K562 (cell line): Measurements from ENCODE around the gene ARHGEF40. TPM values are rescaled to one million over a fixed set of nuclear protein-coding genes. Genes with fewer than 3 reads are reported as not detected.

Experiments used
- ATAC-seq: fragments of 200-7000 bp; cut with Tn5 transposase; 3 replicates; pipeline ENCODE4 v1.9.1; 2020; ENCODE audit warnings: moderate library complexity
- BruUV-seq: library from RNA; stranded (reverse); fragments of 400-500 nt; replicated peaks from 2 replicates; lab custom pipeline; 2021; lab: Mats Ljungman, UMichigan
- CTCF ChIA-PET: fragments of 300-600 bp; formaldehyde crosslinking; extraction: SDS; loops from one replicate; lab custom pipeline; 2021; ENCODE audit warnings: low intra/inter-chr PET ratio; lab: Yijun Ruan, JAX
- POLR2A ChIA-PET: fragments of 300-600, 350-650 bp; sonication (Branson Sonifier 250); formaldehyde crosslinking; extraction: SDS; loops from one replicate; lab custom pipeline; 2021; ENCODE audit warnings: antibody characterized with exemption, inconsistent platforms; lab: Yijun Ruan, JAX
- DNase-seq, 4 experiments: peaks; one replicate each; pipeline versions ENCODE4 v3.0.0 to v3.0.0-alpha.2; 2011 to 2018; ENCODE audit warnings: low spot score in 3 of 4, mixed read lengths in 3 of 4; ENCODE audit errors: extremely low read depth in 1 of 4
- FAIRE-seq: peaks from 2 replicates; lab custom pipeline; 2011; peaks lifted over from hg19 to GRCh38; lab: Jason Lieb, UNC
- H2AFZ ChIP-seq: 2 replicates; pipeline ENCODE4 v1.6.0; 2011; ENCODE audit warnings: low read depth, low read length, control low read depth, inconsistent platforms
- H3K27ac ChIP-seq: fragments of 200-600 bp; 3 replicates; pipeline ENCODE4 v1.8.0; 2011; ENCODE audit warnings: low read depth, mild to moderate bottlenecking, control low read depth, inconsistent platforms, low read length, moderate library complexity, mixed read lengths; ENCODE audit errors: extremely low read depth
- H3K27me3 ChIP-seq, 2 experiments: fragments of 300-600 bp in 1 of 2; 2 replicates in 1 of 2; 3 replicates in 1 of 2; pipeline versions ENCODE4 v1.6.0 to v1.8.0; 2011; ENCODE audit warnings: inconsistent platforms in 2 of 2, low read length in 2 of 2, mild to moderate bottlenecking in 1 of 2, mixed read lengths in 1 of 2, moderate library complexity in 1 of 2; ENCODE audit not compliant: control insufficient read depth in 2 of 2, insufficient read depth in 2 of 2
- H3K36me3 ChIP-seq: fragments of 300-600 bp; 3 replicates; pipeline ENCODE4 v1.8.0; 2011; ENCODE audit warnings: mild to moderate bottlenecking, low read length, inconsistent platforms; ENCODE audit not compliant: control insufficient read depth, insufficient read depth
- H3K4me1 ChIP-seq, 2 experiments: fragments of 200-600 bp in 1 of 2; replicated peaks in 1 of 2; 2 replicates in 1 of 2; 3 replicates in 1 of 2; pipeline versions ENCODE4 v1.5.1 to v1.8.0; 2011; ENCODE audit warnings: inconsistent platforms in 2 of 2, low read length in 2 of 2, mild to moderate bottlenecking in 1 of 2, mixed read lengths in 1 of 2, moderate library complexity in 1 of 2; ENCODE audit not compliant: control insufficient read depth in 2 of 2, insufficient read depth in 2 of 2
- H3K4me2 ChIP-seq: 2 replicates; pipeline ENCODE4 v1.6.1; 2011; ENCODE audit warnings: low read length, control low read depth, inconsistent platforms, mixed read lengths; ENCODE audit not compliant: insufficient read depth
- H3K4me3 ChIP-seq: fragments of 200-600 bp; sonication (generic), shearing (Covaris generic); 2 replicates; pipeline ENCODE4 v1.5.1; 2016; ENCODE audit warnings: control low read depth, inconsistent platforms
- H3K79me2 ChIP-seq: fragments of 200-600 bp; 3 replicates; pipeline ENCODE4 v1.8.0; 2011; ENCODE audit warnings: low read length, inconsistent platforms; ENCODE audit not compliant: control insufficient read depth, insufficient read depth
- H3K9ac ChIP-seq, 2 experiments: 2 replicates each; pipeline versions ENCODE4 v1.6.0 to v1.6.1; 2011; ENCODE audit warnings: low read depth in 2 of 2, low read length in 2 of 2, control low read depth in 1 of 2, inconsistent platforms in 1 of 2, mild to moderate bottlenecking in 1 of 2, mixed read lengths in 1 of 2; ENCODE audit not compliant: insufficient read depth in 1 of 2
- H3K9me1 ChIP-seq: one replicate; pipeline ENCODE4 v1.6.0; 2011; ENCODE audit warnings: inconsistent platforms, mild to moderate bottlenecking, low read length, moderate library complexity; ENCODE audit not compliant: control insufficient read depth, insufficient read depth
- H3K9me3 ChIP-seq: replicated peaks from 2 replicates; pipeline ENCODE4 v1.5.1; 2011; ENCODE audit warnings: low read depth, low read length, inconsistent platforms; ENCODE audit not compliant: control insufficient read depth, insufficient read depth
- H4K20me1 ChIP-seq: replicated peaks from 2 replicates; pipeline ENCODE4 v1.6.1; 2011; ENCODE audit warnings: low read length, inconsistent platforms, mixed read lengths; ENCODE audit not compliant: control insufficient read depth, insufficient read depth
- FUS ChIP-seq: fragments of 200-400 bp; formaldehyde crosslinking; optimal IDR thresholded peaks from 2 replicates; pipeline ENCODE3; 2017; ENCODE audit warnings: low read depth, low read length
- LEF1 ChIP-seq: fragments of 450-650 bp; IDR thresholded peaks from 2 replicates; pipeline ENCODE4 v1.6.1; 2016; ENCODE audit warnings: mild to moderate bottlenecking
- SIN3A ChIP-seq, 2 experiments: fragments of 150-350 bp in 1 of 2; IDR thresholded peaks; 2 replicates each; pipeline ENCODE4 v1.6.1; 2011 to 2016; ENCODE audit warnings: borderline replicate concordance in 2 of 2, low read depth in 2 of 2, low read length in 2 of 2, mild to moderate bottlenecking in 2 of 2, moderate library complexity in 2 of 2; ENCODE audit not compliant: control insufficient read depth in 1 of 2
- XRCC5 ChIP-seq: fragments of 200-400 bp; formaldehyde crosslinking; IDR thresholded peaks from 2 replicates; pipeline ENCODE4 v1.6.1; 2017; ENCODE audit warnings: low read depth, mild to moderate bottlenecking, low read length
- WGBS: fragments of 100-300 bp; shearing (Covaris generic); methylation state at CpG from one replicate; pipeline ENCODE4 v1.1.6; 2016; ENCODE audit warnings: low coverage, mixed read lengths; ENCODE audit not compliant: insufficient coverage; ENCODE audit errors: missing lambda C conversion rate; 5-methylcytosine and 5-hydroxymethylcytosine counted together
- in situ Hi-C: fragments of 300-500 bp; cut with MboI; formaldehyde crosslinking; loops from 4 replicates; pipeline ENCODE4 v1.15.0; 2018; ENCODE audit warnings: inconsistent platforms, mixed read lengths
- intact Hi-C: fragments of 100-400 bp; cut with micrococcal nuclease; formaldehyde crosslinking; loops from 2 replicates; pipeline ENCODE4 v1.14.2; 2022
- polyA plus RNA-seq, 8 experiments: library from polyadenylated mRNA; depleted of rRNA in 4 of 8; stranded (reverse) in 5 of 8; unstranded in 3 of 8; fragments of >200 nt; fragmentation: Nextera tagmentation in 2 of 8; fragmentation: Illumina TruSeq in 1 of 8; extraction: Ambion mirVana in 2 of 8; extraction: Trizol in 1 of 8; gene quantifications; 2 replicates each; pipeline versions ENCODE4 v1.2.1 to v1.2.3, GENCODE V29; 2011 to 2014; ENCODE audit warnings: inconsistent platforms in 1 of 8, missing spikeins in 1 of 8
- total RNA-seq, 7 experiments: library from RNA; depleted of rRNA in 6 of 7; stranded (reverse); fragments of >200 nt in 6 of 7; fragmentation: Illumina TruSeq in 2 of 7; extraction: Trizol in 2 of 7; gene quantifications; 2 replicates each; pipeline versions ENCODE4 v1.2.1 to v1.2.3, GENCODE V29; 2011 to 2021; ENCODE audit warnings: low replicate concordance in 1 of 7

The ARHGEF40 gene
- total and polyA plus RNA-seq, 9 of the 15 experiments (the other 6 are each of a cell fraction or from before 2014, with no cell fraction given): 0.42 to 6.3 (median 3.8) TPM

DNA sequence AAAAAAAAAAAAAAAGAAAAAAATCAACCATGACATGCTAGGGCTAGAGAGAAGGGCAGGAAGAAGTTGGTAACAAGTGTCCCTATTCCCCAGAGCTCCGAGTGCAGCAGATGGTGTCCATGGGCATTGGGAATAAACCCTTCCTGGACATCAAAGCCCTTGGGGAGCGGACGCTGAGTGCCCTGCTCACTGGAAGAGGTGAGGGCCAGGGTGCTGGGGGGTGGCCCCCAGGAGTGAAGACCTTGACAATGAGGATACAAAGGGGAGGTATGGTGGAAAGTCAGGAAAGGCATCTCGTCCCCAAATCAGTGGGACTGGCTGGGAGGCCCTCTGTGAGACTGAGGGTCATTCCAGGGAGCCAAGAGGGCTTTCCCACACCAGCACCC, 16.8 kb downstream of the ARHGEF40 start:
- FAIRE-seq: no peak
- H3K9me1 ChIP-seq: no peaks in the 10 kb centered on the region
- no peaks in the 10 kb centered on the region for H3K27me3 ChIP-seq
- no peak for DNase-seq
- H3K9ac ChIP-seq: no peak overlapping the region
- H3K27ac ChIP-seq: no peak overlapping the region
- 56% methylated on average over 3 of the region's 4 CpGs for WGBS
- H3K4me1 ChIP-seq: peaks cover 0 to 16% of the 10 kb centered on the region in 2 experiments; a peak in 1 of 5 replicates
- no TSS peak for BruUV-seq
- TF ChIP-seq SIN3A (IDR thresholded peaks at IDR 0.05; ENCODE audit: borderline replicate concordance in 2 of 2, control insufficient read depth in 1 of 2, low read depth in 2 of 2, low read length in 2 of 2) (no peak), XRCC5 (no peak), FUS (no peak), LEF1 (no peak)
- H3K9me3 ChIP-seq: no peaks in the 10 kb centered on the region
- H3K4me2 ChIP-seq: no peak overlapping the region
- H2AFZ ChIP-seq: no peak overlapping the region
- 0 out of 3 replicates have a peak, but pooled peaks cover 2% of the 10 kb centered on the region for H3K36me3 ChIP-seq
- ATAC-seq: no peak
- CTCF ChIA-PET: interaction anchor here (0.7 kb wide), 1 partner anchor 19 kb away, joined by 3 read pairs; no protein-coding TSS in a partner anchor
- H3K4me3 ChIP-seq: no peak overlapping the region
- intact Hi-C loops: no loop called here
- no peaks in the 10 kb centered on the region for H4K20me1 ChIP-seq
- in situ Hi-C loops: no loop called here
- H3K79me2 ChIP-seq: no peaks in the 10 kb centered on the region
- POLR2A ChIA-PET: interaction anchor here (0.6 to 1.5 kb wide), 4 partner anchors 12 to 98 kb away, joined by 3 to 4 read pairs (median 4); no protein-coding TSS in a partner anchor
